HG03521 (cell line): ENCODE results near the gene KCNN4.
"Not testable (repeated sequence)": the region's sequence is repeated elsewhere in the genome, so short reads cannot be mapped to it uniquely, and the experiment has no call there.

Experiments
- ATAC-seq: cut with Tn5 transposase; IDR thresholded peaks from one replicate; pipeline ENCODE4 v1.9.1; 2021; ENCODE audit warnings: mild to moderate bottlenecking, moderate library complexity; ENCODE audit not compliant: unreplicated experiment

Gene KCNN4

DNA sequence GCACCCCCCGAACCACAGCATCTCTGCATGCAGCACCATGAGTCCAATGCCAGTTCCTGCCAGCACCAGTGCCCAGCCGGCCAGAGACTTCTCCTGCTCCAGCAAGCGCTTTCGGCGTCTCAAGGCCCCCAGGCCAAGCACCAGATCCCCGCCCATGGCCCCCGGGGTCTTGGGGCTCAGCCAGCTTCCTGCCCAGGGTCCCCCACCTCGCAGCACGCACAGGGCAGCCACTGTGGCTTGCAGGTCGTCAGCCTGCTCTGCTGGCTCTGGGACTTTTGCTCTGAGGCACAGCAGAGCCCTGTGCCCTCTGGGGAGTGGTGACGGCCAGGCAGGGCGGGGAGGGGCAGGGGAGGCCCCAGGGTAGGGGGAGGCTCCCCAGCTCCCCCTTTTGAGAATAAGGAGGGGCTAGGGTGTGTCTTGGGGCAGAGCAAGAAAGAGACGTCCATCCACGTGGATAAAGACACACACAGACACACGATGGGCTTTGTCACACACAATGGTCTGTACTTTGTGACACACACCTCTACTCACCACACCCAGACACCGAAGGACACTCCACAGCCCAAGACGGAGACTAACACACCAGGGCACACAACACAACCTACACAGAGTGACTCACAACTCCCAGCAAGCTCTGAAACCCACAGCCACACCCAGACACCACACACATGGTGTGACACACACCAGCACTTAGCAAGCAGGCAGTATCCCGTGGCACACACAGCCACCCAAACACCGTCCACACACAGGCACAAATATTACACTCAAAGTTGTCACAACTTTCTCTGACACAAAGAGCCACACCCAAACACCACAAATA lies at the start of gene KCNN4:
Gene KCNN4 (minus strand): TSS at position 268 of the 820 bp plus-strand sequence. CDS start 112 bp downstream, at position 156.
- ATAC-seq: no peak

- peak; percentile 88 for ATAC-seq
Measured at GRCh38 chr19:43826787-43827754, 46.3 kb upstream of the KCNN4 start, which contains the start of gene ZNF283. ZNF283 (plus strand) TSS chr19:43827321; CDS start chr19:43833505, 6,184 bp downstream.

GRCh38 chr19:43824572-43824971 lies 43.8 kb upstream of the KCNN4 start:
- ATAC-seq: not testable (repeated sequence)

- ATAC-seq: not testable (repeated sequence)
Measured at GRCh38 chr19:43823856-43824255, 43.1 kb upstream of the KCNN4 start.

DNA sequence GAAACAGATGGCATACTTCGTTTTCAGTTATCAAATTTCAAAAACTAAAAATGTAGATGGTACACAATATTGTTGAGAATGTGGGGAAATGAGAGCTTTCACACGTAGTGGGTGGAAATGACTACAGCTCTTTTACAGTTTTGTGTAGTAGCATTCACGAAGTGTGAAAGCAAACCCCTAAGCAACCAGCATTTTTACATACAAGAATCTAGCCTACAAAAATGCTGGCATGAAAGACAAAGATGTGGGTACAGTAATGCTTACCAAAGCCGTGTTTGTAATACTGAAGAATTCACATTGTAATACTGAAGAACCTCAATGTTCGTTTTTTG lies 40.1 kb upstream of the KCNN4 start:
- ATAC-seq: no peak

DNA sequence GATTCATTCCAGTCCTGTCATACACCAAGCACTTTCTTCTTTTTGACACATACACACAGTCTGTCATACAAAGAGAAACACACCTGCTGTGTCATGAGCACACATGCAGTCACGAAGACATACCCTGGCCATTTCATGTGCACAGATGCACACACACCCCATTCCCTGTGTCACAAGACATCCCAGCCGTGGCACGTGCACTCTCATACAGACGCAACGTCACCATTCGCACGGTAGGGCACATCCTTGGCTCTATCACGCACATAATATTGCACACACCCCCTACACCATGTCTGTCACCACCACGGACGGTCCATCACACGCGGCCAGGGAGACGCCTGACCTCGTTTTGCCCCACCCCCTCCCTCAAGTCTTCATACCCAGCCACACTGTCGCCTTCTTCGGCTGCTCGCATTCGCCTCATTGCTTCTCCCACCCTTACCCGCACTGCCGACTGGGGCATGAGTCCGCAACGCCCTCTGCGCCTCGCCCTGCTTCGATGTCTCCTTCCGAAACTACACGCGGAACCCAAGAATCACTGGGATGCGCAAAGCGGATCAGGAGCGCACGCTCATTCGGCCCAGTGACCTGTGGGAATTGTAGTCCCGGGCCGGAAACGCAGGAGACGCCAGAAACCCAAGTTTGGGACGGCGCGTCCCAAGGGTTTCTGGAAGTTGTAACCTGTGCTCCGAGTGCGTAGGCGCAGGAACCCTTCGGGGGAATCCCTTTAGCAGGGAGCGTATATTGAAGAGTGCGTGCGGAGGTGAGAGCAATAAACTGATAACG lies 39.5 kb upstream of the KCNN4 start:
- no peak for ATAC-seq

GRCh38 chr19:43818500-43818899 lies 37.7 kb upstream of the KCNN4 start:
- ATAC-seq: no peak

GRCh38 chr19:43817454-43817853 lies 36.7 kb upstream of the KCNN4 start:
- ATAC-seq: not testable (repeated sequence)

DNA sequence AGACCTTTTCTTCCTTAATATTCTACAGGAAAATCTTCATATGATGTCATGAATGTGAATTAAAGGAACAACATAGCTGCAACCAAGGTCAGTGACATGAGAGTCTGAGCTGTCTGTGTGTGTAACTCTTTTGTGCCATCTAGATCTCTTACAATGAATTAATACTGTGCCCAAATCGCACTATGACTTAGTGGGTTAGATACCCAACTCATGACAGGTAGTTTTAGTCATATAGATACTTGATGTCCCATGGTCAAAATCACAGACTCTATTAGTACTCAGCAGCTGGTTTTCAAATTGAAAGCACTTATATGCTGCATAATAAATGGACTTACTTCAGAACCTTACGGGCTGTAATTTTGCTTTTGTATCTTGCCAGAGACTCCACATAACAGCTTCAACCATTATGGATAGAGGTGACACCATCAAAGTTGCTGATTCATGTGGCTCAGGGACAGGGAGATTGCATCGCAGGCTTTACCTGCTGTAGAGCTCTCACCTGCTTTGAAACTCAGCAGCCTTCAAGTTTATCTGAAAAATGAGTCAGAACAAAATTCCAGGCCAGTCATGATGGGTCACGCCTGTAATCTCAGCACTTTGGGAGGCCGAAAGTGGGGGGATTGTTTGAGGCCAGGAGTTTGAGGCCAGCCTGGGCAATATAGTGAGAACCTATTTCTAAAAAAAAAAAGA lies 34.0 kb upstream of the KCNN4 start:
- no peak for ATAC-seq

GRCh38 chr19:43812688-43813087 lies 31.9 kb upstream of the KCNN4 start:
- no peak for ATAC-seq

GRCh38 chr19:43812259-43812658 lies 31.5 kb upstream of the KCNN4 start:
- ATAC-seq: no peak

DNA sequence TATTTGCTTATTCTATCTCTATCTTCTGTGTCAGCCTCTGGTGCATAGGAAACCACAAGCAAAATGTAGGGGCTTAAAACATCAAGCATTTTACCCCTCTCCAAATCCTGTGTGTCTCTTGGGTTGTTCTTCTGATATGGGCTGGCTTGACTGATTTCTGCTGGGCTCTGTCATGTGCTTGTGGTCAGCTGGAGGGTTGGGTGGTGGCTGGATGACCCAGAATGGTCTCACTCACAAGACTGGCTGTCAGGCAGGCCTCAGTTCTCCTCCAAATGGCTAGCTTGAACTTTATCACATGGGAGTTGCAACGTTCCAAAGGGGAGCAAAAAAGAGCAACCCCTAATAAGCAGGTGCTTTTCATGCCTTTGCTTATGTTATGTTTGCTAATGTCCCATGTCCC lies 31.1 kb upstream of the KCNN4 start:
- ATAC-seq: no peak

DNA sequence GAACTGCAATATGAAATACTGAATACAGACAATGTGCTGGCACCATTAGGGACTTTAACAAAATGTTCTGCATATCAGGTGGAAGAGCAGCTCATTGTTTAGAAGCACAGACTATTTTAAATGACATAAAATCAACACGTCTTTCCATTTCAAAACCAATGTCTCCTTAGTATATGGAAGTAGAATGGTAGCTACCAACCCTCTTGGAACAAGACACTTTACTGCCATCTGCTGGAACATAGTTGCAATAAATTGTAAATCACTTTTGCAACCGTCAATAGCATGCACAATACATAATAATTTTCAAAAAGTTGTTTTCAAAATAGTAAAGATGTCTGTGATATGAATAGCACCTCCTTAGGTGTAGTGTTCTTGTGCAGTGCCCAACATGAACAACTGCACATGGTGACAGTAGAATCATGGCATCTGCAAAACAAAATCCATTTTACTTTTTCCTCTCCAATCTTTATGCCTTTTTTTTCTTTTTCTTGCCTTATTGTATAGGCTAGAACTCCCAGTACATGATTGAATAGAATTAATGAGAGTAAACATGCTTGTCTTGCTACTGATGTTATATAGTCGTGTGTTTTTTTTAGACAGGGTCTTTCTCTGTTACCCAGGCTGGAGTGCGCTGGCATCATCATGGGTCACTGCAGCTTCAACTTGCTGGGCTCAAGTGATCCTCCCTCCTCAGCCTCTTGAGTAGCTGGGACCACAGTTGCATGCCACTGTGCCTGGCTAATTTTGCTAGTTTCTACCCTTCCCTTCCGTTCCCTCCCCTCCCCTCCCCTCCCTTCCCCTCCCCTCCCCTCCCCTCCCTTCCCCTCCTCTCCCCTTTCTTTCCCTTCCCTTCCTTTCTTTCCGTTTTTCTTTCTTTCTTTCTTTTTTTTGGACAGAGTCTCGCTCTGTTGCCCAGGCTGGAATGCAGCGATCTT lies 29.3 kb upstream of the KCNN4 start:
- ATAC-seq: no peak

- no peak for ATAC-seq
Measured at GRCh38 chr19:43807651-43808050, 26.9 kb upstream of the KCNN4 start.

- no peak for ATAC-seq
Measured at GRCh38 chr19:43806848-43807247, 26.1 kb upstream of the KCNN4 start.

GRCh38 chr19:43806401-43806800 lies 25.6 kb upstream of the KCNN4 start:
- ATAC-seq: not testable (repeated sequence)

GRCh38 chr19:43804432-43804831 lies 23.7 kb upstream of the KCNN4 start:
- ATAC-seq: no peak

DNA sequence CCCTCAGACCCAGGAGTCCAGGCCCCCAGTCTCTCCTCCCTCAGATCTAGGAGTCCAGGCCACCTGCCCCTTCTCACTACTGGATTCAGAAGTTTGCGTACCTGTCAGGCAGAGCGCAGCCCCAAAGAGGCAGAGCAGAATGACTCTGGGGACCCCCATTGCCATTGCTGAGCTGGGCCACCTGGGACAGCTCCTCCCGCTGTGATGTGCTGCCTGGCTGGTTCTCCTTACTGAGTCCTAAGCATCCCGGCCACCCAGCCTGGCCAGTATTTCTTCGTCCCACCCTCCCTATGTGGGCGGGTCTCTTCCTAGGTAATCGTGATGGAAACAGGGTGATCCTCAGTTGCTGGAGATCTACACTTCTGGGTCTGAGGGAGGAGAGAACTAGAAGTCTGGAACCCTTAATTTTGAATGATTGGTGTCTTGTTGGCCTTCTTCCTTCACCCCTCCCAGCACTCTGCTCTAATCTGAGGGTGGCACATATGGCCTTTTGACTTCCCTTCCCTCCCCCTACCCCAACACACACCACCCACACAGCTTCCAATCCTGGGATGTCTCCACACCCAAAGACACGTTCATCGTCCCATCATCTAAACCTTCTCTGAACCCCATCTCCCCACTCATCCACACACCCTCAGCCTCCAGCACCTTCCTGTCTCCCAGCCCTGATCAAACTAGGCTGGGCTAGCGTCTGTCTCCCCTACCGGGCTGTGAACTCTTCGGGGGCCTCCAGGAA lies 21.6 kb upstream of the KCNN4 start, which contains the start of gene LYPD5:
Gene LYPD5 (minus strand): TSS at position 232 of the 736 bp plus-strand sequence. CDS start 67 bp downstream, at position 165.
- no peak for ATAC-seq
